ENCODE data around the gene CYSRT1. TPM values are rescaled to one million over a fixed set of nuclear protein-coding genes. Genes with fewer than 3 reads are reported as not detected.

The CYSRT1 gene
- total RNA-seq, 1 donor from 2014 or later = not detected

DNA sequence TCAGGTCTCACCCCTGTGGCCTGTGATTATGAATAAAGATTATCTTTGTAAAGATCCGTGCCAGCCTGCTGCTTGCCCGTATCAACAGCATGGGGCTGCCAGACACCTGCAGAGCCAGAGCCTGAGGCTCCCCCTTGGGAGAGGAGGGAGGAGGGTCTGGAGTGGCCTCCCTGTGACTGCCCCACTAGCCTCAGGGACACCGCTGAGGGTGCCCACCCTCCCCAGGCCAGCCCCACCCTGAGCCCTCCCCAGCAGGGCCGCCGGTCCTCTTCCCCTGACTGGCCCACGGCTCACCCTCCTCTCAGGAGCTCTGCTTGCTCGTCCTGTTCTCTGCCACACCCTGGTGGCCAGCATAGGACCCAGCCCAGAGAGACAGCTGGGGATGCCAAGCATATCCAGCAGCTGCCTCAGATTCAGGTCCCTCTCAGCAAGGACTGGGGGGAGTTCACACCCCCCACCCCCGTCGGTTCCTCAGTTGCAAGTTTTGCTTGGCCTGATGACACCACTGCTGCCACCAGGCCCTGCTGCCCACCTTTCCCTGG, 34.6 kb upstream of the CYSRT1 start:
- no peak for DNase-seq

DNA sequence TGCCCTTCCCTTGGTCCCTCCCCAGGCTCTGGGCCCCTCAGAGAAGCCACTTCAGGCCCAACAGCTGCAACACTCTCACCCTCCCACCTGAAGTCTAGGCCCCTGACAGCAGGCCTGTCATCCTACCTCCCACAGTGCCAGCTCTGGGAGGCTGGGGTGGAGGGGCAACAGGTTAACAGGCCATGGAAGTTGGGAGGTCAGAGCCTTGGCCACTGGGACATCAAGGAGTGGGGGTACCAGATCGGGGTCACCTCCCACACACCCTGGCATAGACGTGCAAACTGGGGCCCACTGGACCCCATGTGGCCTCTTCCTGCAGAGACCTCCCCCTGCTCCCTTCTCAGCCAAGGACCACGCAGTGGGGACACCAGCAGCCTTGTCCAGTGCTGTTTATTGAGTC, 33.7 kb upstream of the CYSRT1 start:
- no peak for DNase-seq

DNA sequence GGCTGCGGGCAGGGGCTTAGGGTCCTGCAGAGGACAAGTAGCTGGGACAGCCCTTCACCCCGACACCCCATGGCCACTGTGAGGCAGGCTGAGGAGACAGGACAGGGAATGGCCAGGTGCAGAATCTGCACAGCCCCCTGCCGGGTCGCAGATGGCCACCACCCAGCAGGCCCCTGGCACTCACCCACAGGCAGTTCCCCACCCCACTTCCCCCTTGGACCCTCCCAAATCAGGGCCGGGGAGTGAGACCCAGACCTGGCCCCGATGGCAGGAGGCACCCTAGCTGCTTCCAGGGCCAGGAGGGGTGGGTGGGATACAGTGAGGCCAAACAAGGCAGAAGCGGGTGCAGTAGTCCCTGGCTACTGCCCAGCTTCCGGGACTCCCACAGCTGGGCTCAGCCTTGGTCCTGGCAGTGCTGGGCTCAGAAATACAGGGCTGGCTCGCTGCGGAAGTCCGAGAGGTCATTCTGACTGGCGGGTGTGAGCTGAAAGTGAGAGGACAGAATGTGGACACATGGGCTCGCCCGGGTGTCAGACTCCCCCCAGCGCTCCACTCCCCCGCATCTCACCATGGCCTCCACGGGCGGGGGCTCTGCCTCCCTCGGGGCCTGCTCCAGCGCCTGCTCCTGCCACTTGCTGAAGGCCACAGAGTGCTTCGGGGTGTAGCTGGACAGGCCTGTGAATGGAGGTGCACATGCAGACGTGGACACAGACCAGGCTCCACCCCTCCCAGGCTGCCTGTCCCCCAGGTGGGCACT, 33.1 kb upstream of the CYSRT1 start:
- DNase-seq = peak; percentile 65

DNA sequence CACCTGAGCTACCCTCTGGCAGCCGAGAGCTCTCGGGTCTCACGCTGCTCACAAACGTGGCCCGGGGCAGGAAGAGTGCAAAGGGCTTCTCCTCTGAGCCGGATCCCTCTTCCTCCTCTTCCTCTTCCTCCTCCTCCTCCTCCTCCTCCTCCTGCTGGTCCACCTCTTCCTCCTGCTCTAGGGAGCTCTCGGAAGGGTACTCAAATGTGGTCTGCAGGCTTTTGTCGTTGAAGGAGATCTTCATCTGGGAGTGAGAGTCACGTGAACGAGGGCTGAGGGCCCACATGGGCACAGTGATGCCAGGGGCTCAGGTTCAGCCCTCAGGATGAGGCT, 32.6 kb upstream of the CYSRT1 start:
- DNase-seq = no peak

DNA sequence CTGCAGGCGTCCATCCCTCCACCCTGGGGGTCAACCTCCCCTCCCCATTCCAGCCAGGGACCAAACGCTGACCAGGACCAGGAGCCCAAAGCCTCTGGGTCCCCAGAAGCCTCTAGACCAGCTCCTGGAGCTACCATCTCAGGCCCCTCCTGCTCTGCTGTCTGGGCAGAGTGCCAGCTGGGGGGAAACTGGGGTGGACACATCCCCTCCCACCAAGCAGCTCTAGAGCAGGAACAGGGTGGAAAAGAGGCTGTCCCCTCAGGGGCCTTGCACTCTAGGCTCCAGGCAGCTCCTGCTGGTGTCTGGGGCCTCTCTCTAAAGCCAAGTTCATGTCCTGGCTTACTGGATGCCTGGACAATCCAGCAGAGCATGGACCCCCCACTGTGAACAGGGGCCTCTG, 32.1 kb upstream of the CYSRT1 start:
- DNase-seq = no peak

DNA sequence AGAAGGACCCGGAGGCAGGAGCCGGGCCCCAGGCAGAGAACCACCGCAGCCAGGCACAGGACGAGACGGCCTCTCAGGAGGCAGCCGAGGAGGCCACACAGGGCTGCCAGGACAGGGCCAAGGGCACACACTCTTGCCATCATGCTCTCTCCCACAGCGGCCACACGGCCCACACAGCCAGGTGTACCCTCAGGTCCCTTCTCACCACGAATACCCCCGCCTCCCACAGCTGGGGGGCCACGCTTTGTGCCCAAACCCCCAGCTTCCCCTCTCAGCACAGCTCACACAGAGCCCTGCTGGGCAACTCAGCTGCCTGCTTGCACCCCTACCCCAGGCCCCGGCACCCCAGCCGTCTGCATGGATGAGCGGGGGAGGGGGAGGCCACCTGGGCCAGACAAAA, 31.2 kb upstream of the CYSRT1 start:
- no peak for DNase-seq

DNA sequence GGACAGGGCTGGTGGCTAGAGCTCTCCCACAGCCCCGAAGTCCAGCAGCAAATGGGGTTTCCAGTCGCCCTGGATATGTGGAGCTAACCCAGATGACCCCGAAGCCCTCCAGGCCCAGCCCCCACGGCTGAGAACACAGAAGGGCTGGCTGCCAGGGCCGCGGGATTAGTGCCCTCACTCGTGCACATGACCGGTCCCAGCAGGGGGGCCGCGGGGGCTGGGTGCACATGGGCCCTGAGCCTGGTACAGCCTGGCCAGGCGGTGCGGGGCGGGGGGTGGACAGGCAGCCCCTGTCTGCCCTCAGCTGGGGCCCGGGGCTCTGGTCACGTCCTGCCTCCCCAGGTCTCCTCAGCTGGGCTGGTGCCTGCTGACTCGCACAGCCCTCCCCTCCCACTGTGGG, 30.6 kb upstream of the CYSRT1 start:
- peak; percentile 77 for DNase-seq

DNA sequence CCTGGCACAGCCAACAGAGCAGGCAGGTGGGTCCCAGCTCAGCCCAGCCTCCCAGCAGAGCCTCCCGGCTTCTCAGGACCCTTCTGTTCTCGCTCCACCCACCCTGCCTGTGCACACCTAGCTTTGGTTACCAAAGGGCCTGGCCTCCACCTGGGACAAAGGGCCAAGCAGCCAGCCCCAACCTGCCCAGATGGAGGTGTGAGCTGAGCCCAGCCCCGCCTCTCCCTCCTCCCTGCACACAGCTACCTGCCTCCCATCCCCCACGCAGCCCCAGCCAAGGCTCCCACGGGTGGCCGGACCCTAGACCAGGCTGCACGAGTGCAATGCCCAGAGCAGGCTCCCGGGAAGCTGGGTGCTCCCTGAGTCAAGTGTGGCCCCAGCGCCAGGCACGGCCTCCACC, 30.1 kb upstream of the CYSRT1 start:
- DNase-seq = no peak

DNA sequence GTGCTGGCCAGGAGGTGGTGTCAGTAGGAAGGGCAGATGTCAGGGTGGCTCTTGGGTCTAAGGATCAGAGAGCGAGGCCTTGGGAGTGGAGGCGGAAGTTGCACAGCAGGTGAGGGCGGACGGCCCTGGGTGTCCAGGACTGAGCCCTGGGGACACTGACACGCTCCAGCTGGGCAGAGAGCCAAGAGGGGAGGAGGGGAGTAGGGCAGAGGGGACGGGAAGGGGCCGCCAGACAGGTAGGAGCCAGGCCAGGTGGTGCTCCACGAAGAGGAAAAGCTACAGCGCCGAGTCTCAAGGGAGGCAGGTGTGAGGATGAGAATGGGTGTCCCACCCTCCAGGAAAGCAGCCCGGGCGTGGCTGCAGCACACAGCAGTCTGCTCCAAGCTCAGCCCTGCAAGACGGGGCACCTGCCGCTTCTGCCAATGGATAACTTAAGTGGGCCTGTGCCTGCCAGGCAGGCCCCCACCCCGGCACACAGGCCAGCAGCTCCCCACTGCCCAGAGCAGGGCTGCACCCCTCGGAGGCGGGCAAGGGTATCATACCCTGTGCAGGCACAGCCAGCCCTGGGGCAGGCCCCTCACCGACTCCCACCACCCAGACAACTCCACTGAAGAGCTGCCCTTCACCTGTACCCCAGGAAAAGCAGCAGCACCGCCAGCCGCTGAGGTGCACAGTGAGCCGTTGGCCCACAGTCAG, 29.3 kb upstream of the CYSRT1 start:
- DNase-seq = no peak

DNA sequence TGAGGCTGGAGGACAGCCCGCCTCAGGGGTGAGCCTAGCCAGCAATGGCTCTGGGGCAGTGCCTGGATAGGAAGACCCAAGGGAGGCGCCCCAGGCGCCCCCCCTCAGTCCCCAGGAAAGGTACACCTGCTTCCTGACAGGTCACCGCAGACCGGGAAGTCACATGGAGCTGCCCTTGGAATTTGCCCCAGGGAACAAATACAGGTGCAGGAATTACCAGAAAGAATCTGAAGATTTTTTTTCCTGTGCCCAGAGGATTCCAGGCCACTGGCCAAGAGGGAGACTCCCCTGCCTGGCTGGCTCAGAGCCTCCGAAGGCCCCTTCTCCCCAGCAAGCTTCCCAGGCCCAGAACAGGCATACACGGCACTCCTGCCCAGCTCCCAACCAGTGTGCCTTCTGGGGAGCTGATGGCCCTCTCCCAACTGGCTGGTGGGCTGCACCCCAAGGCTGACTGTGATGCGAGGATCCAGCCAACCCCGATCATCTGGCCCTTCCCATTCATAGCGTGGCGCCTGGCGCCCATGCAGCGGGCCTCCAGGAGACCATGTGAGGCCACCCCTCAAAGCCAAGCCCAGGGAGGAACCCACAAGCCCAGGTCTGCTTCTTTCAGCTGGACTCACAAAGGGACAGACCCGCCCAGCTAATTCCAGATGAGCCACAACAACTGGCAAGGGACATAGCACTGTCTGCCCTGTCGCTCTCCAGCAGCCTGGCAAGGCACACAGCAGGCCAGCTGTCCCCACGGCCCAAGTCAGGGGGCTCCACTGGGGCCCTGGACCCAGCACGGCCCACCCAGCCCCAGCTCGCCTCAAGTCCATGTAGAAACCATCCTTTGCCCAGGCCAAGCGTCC, 26.7 kb upstream of the CYSRT1 start:
- DNase-seq = no peak

DNA sequence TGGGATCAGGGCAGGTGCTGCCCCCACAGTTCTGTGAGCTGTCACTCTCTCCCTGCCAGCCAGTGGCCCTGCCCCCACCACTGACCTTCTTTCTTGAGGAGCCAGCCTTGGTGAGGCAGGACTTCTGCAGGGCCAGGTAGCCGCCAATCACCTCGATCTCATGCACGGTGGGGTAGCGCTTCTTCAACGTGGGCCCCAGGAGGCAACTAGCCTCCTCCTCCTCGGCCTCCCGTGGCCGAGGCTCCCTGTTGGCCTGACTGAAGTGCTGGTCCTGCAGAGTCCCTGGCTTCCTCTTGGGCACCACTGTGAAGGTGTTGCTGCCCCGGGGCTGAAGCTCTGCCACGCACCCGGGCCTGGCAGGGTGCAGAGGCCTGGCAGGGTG, 26.1 kb upstream of the CYSRT1 start:
- no peak for DNase-seq

DNA sequence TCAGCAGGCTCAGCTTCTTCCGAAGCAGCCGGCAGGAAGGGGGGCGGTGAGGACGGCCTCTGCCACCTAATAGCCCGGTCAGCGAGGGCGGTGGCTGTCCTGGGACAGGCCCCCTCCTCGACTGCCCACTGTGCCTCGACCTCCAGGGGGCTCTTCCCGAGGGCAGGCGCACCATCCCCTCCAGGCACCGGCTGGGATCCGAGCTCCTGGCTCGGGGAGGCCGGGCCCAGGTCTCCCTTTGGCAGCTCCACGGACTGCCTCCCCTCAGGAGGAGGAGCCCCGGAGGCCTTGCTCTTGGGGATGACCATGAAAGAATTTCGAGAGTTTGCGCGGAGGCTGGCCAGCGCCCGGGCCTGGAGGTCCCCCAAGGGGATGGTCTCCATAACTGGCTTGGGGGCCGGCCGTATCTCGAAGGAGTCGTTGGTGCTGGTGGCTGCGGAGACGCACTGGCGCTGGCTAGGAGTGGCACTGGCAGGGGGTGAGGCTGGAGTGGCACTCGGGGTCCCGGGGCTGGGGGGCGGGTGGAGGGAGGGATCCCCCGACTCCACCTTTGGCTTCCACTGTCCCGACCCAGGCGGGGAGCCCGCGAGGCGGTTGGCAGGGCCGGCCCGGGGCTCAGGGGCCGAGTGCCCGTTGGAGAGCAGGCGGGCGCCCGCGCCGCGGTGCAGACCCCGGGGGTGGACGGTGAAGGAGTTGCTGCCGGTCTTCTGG, 25.4 kb upstream of the CYSRT1 start:
- no peak for DNase-seq

DNA sequence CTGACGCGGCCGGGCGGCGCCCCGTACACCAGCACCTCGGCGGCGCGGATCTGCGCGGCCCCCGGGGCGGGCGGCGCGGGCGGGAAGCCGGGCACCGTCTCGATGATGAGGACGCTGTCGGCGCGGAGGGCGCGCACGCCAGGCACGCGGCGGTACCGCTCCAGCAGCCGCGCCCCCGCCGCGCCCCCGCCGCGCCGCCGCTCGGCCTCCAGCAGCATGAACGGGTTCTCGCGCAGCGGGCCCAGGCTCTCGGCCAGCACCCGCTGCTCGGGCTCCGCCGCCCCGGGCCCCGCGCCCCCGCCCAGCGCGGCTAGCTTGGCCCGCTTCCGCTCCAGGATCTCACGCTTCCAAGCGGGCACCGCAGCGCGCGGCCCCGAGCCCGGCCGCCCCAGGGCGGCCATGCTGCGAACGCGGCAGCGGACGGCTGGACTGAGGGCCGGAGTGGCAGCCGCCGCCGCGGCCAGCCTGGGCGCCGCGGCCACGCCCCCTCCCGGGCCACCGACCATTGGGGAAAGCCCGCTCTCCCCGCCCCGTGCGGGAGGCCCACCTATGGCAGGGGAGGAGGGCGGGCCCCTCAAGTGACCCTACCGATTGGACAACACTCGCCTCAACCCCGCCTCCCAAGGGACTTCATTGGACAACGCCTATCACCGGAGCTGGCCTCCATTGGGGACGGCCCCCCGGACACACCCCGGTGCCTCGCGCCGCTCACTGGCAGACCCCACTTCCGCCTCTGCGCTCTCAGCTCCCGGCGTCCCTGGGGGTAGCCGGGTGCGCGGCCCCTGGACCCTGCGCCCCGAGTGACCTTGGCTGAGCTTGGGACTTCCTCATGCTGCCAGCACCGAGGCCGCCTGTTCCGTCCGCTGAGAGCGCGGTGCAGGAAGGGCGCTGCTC, 24.4 kb upstream of the CYSRT1 start, which contains the start of gene TPRN:
Gene TPRN (minus strand): TSS at position 431 of the 894 bp plus-strand sequence. CDS start 30 bp downstream, at position 401.
- DNase-seq = peak; percentile 99

DNA sequence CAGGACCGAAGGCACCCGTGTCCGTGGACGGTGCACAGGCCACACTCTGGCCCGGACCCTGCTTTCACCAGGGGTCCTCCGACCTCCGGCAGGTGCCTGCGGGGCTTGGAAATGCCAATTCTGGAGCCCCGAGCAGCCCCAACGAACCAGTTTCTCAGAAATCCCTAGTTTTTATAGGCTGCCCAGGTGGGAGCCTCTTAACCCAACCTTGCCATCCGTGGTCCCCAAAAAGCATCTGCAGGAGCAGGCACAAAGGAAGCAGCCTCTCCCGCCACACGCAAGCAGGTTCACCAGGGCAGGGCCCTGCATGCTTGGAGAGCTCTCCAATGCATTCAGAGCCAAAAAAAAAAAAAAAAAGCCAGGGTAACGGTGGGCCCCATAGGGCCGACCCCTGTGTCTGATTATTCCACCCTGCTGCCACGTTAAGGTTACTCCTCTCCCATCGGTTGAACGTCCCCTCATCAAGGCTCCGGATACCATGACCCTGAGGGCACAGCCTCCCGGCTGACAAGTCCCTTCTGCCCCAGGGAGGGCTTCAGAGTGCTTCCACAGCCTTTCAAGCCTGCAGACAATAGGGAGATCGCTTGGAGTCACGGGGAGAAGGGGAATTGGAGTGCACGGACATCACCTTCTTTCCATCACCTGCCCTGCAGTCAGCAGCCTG, 23.6 kb upstream of the CYSRT1 start:
- DNase-seq = no peak

DNA sequence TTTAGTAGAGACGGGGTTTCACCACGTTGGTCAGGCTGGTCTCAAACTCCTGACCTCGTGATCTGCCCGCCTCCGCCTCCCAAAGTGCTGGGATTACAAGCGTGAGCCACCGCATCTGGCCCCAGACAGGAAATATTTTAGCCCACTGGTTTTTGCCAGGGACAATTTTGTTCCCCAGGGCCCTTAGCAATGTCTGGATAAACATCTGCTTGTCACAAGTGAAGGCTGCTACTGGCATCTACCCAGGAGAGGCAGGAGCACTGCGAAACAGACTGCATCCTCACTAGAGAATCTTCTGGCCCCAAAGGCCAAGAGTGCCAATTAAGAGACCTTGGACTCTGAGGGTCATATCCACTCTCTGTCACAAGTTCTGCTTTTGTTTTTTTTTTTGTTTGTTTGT, 22.0 kb upstream of the CYSRT1 start:
- no peak for DNase-seq

DNA sequence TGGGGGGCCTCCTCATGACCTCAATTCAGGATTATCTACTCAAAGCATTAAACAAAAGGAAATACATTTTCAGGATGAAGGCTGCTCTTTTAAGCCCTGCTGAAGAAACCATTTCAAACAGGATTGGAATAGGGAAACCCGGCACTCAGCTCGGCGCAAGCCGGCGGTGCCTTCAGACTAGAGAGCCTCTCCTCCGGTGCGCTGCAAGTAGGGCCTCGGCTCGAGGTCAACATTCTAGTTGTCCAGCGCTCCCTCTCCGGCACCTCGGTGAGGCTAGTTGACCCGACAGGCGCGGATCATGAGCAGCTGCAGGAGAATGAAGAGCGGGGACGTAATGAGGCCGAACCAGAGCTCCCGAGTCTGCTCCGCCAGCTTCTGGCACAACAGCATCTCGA, 20.2 kb upstream of the CYSRT1 start:
- no peak for DNase-seq

DNA sequence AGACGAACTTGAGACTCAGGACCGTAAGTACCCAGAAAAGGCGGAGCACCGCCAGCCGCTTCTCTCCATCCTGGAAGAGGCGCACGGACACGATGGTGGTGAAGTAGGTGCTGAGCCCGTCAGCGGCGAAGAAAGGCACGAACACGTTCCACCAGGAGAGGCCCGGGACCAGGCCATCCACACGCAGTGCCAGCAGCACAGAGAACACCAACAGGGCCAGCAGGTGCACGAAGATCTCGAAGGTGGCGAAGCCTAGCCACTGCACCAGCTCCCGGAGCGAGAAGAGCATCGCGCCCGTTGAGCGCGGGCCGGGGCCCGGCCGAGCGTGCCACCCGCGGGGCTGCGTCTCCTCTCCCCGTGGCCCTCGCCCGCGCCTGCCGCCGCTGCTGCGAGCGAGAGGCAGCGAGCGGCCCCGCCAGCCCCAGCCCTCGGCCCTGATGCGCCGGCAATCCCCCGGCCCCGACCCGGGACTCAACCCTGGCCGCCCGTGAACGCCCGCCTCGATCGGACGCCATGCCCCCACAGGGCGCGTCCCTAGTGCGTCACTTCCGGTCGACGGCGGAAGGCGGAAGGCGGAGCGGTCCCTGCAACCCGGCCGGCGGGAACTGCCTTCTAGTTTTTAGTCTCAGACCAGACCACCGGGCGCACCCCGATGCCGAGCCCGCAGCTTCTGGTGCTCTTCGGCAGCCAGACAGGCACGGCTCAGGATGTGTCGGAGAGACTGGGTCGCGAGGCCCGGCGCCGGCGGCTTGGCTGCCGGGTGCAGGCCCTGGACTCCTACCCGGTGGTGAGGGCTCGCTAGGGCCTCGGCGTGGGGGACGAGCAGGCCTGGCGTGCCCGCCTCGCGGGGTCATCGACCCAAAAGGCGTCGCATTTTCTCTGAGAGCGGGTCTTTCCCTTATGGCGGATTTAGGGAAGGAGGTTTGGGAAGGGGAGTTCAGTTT, 19.6 kb upstream of the CYSRT1 start, which contains the start of the genes NDOR1 and TMEM203:
Gene NDOR1 (plus strand): TSS at position 575 of the 944 bp plus-strand sequence. CDS start 78 bp downstream, at position 653.
Gene TMEM203 (minus strand): TSS at position 523 of the 944 bp plus-strand sequence. CDS start 234 bp downstream, at position 289.
- DNase-seq = peak; percentile 86

DNA sequence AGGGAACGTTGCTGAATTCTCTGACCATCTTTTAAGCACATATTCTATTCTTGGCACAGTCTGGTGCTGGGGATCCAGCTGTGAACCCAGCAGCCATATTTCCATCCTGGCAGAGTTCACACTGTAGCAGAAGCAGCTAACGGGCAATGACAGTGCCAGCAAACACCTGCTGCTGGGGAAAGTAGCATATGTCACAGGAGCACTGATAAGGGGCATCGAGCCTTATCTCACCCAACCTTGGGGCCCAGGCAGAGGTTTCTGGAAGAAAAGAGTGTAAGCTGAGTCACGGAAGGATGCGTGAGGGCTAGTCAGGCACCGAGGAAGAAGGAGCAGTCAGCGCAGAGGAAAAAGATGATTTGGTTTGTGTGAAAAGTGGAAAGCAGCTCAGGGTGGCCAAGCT, 18.4 kb upstream of the CYSRT1 start:
- DNase-seq = no peak

DNA sequence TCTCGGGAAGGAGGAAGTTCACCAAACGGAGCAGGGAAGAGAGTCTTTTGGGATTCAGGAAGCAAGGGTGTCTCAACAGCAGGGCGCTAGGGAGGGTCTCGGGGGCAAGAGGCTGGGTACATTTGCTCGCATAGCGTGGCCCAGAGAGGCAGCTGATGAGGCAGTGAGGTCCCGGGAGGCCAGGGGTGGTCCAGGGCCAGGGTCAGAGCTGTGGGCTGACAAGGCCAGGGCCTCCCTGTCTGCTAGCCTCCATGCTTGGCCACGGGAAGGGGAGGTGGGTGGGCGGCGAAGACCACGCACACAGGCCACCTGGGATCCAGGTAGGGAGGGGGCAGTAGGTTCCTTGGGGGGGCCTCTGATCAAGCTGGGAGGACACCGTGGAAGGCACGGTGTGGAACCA, 13.4 kb upstream of the CYSRT1 start:
- DNase-seq = no peak
